Neuronal stem cell (in vitro differentiated cells): ENCODE measurements around the gene FAM222B.
A peak's percentile ranks its signal among the peaks of the same experiment; 100 is the strongest.

Experiments
- DNase-seq: peaks from one replicate; pipeline ENCODE4 v3.0.0-alpha.2; 2013; ENCODE audit warnings: low spot score
- H2AFZ ChIP-seq: one replicate; pipeline ENCODE4 v1.6.1; 2013; ENCODE audit warnings: mild to moderate bottlenecking, low read length, inconsistent platforms
- H2AK5ac ChIP-seq: 2 replicates; pipeline ENCODE4 v1.6.1; 2013; ENCODE audit warnings: low read depth, mild to moderate bottlenecking, inconsistent platforms, low read length, moderate library complexity, mixed read lengths
- H2BK120ac ChIP-seq: 2 replicates; pipeline ENCODE4 v1.6.1; 2013; ENCODE audit warnings: low read depth, mild to moderate bottlenecking, inconsistent platforms, low read length, moderate library complexity, mixed read lengths
- H2BK12ac ChIP-seq: one replicate; pipeline ENCODE4 v1.6.1; 2013; ENCODE audit warnings: low read length, inconsistent platforms
- H2BK15ac ChIP-seq: 2 replicates; pipeline ENCODE4 v1.6.1; 2013; ENCODE audit warnings: mild to moderate bottlenecking, low read length, inconsistent platforms, mixed read lengths
- H2BK5ac ChIP-seq: one replicate; pipeline ENCODE4 v1.6.1; 2013; ENCODE audit warnings: inconsistent platforms, mild to moderate bottlenecking, low read length, moderate library complexity
- H3K14ac ChIP-seq: one replicate; pipeline ENCODE4 v1.6.1; 2013; ENCODE audit warnings: low read length, inconsistent platforms
- H3K18ac ChIP-seq: 2 replicates; pipeline ENCODE4 v1.6.1; 2013; ENCODE audit warnings: low read length, inconsistent platforms
- H3K23ac ChIP-seq: 2 replicates; pipeline ENCODE4 v1.6.1; 2013; ENCODE audit warnings: low read depth, mild to moderate bottlenecking, mixed read lengths, low read length, inconsistent platforms; ENCODE audit not compliant: poor library complexity
- H3K27ac ChIP-seq: replicated peaks from 3 replicates; pipeline ENCODE4 v1.5.1; 2013; ENCODE audit warnings: low read length, inconsistent platforms
- H3K27me3 ChIP-seq, 3 experiments: 2 replicates each; pipeline ENCODE4 v1.6.1; 2013; ENCODE audit warnings: low read length in 3 of 3, mild to moderate bottlenecking in 2 of 3, inconsistent platforms in 1 of 3, low read depth in 1 of 3, mixed read lengths in 1 of 3, moderate library complexity in 1 of 3; ENCODE audit not compliant: control insufficient read depth in 3 of 3, insufficient read depth in 3 of 3
- H3K36me3 ChIP-seq, 2 donors: replicated peaks in 1 of 2; 2 replicates each; pipeline ENCODE4 v1.6.1; 2013; ENCODE audit warnings: low read length in 2 of 2; ENCODE audit not compliant: control insufficient read depth in 2 of 2, insufficient read depth in 2 of 2
- H3K4ac ChIP-seq: 2 replicates; pipeline ENCODE4 v1.6.1; 2013; ENCODE audit warnings: inconsistent platforms, mild to moderate bottlenecking, low read length, moderate library complexity
- H3K4me1 ChIP-seq, 2 donors: 1 replicate in 1 of 2; 2 replicates in 1 of 2; pipeline ENCODE4 v1.6.1; 2013; ENCODE audit warnings: low read length in 2 of 2, low read depth in 1 of 2; ENCODE audit not compliant: control insufficient read depth in 2 of 2, insufficient read depth in 1 of 2
- H3K4me2 ChIP-seq: one replicate; pipeline ENCODE4 v1.6.1; 2013; ENCODE audit warnings: mild to moderate bottlenecking, low read length, inconsistent platforms; ENCODE audit not compliant: insufficient read depth, poor library complexity, severe bottlenecking
- H3K4me3 ChIP-seq, 2 donors: 2 replicates each; pipeline ENCODE4 v1.5.1; 2013; ENCODE audit warnings: low read length in 2 of 2, mild to moderate bottlenecking in 2 of 2, inconsistent platforms in 1 of 2, moderate library complexity in 1 of 2
- H3K79me1 ChIP-seq: one replicate; pipeline ENCODE4 v1.6.1; 2013; ENCODE audit warnings: low read depth, mild to moderate bottlenecking, inconsistent platforms, low read length, moderate library complexity
- H3K9ac ChIP-seq: one replicate; pipeline ENCODE4 v1.6.1; 2013; ENCODE audit warnings: mild to moderate bottlenecking, low read depth, low read length, inconsistent platforms; ENCODE audit not compliant: poor library complexity
- H3K9me3 ChIP-seq, 2 donors: replicated peaks in 1 of 2; 2 replicates each; pipeline versions ENCODE3 to v1.6.1; 2013; ENCODE audit warnings: low read length in 2 of 2, mild to moderate bottlenecking in 2 of 2, inconsistent platforms in 1 of 2, low read depth in 1 of 2, mixed read lengths in 1 of 2, moderate library complexity in 1 of 2; ENCODE audit not compliant: control insufficient read depth in 2 of 2, insufficient read depth in 1 of 2
- H4K8ac ChIP-seq: one replicate; pipeline ENCODE4 v1.6.1; 2013; ENCODE audit warnings: low read depth, mild to moderate bottlenecking, inconsistent platforms, low read length, moderate library complexity
- H4K91ac ChIP-seq: one replicate; pipeline ENCODE4 v1.6.1; 2013; ENCODE audit warnings: low read length, low read depth, mild to moderate bottlenecking, inconsistent platforms; ENCODE audit not compliant: poor library complexity
- WGBS, 2 donors: extraction: QIAGEN DNeasy Blood & Tissue Kit; methylation state at CpG; one replicate each; pipeline ENCODE4 v1.1.7; 2013; ENCODE audit warnings: missing lambda C conversion rate in 2 of 2, mixed read lengths in 1 of 2; ENCODE audit not compliant: insufficient read length in 2 of 2, insufficient replicate concordance in 1 of 2; ENCODE audit errors: extremely low coverage in 2 of 2; 5-methylcytosine and 5-hydroxymethylcytosine counted together

Gene FAM222B

DNA sequence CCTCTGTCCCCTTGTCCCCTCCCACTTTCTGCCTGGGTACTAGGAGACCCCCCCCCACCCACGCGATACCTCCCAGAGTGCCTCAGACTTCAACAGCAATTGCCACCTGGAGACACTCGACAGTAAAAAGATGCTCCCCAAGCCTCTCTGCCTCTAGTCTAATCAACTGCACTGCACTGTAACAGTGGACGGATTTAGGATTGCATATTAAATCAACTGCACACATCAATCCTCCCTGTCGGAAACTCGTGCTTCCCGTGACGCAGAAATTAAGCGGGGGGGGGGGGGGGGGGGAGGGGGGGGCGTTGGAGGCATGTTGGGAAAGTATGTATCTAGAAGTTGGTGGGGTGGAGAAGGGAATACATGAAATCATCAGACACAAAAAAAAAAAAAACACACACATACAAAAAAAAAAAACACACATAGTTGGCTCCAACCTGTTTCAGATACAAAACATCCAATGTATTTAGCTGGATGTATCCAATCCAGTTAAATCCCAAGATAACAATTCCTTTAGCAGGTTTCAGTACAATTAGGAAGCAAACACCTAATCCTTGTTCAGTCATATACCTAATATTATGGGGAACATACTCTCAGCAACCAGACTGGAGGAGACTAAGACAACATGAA is 29.7 kb downstream of the FAM222B start:
- peak overlapping the region; percentile 25 for H3K14ac ChIP-seq
- peak overlapping the region; percentile 58 for H3K23ac ChIP-seq
- no peak overlapping the region for H3K4ac ChIP-seq
- peak overlapping the region; percentile 89 for H3K18ac ChIP-seq
- peak overlapping the region; percentile 88 for H3K9ac ChIP-seq
- H2BK120ac ChIP-seq = no peak overlapping the region
- no peak overlapping the region for H2BK12ac ChIP-seq
- DNase-seq = no peak
- no peak overlapping the region for H2BK5ac ChIP-seq
- peak overlapping the region; percentile 64 for H3K27ac ChIP-seq
- no peak overlapping the region for H4K8ac ChIP-seq
- no peaks in the 10 kb centered on the region for H3K27me3 ChIP-seq
- no peaks in the 10 kb centered on the region for H3K36me3 ChIP-seq
- no peak overlapping the region for H2BK15ac ChIP-seq
- WGBS, 2 donors = no CpG with 5 or more reads among the region's 10 CpGs
- no peaks in the 10 kb centered on the region for H3K9me3 ChIP-seq
- H3K79me1 ChIP-seq = no peaks in the 10 kb centered on the region
- peak overlapping the region; percentile 75 to 90 for H3K4me3 ChIP-seq
- peak overlapping the region; percentile 38 for H4K91ac ChIP-seq
- H2AFZ ChIP-seq = peak overlapping the region; percentile 90
- no peak overlapping the region for H2AK5ac ChIP-seq
- H3K4me2 ChIP-seq = peak overlapping the region; percentile 56
- H3K4me1 ChIP-seq = peaks cover 3 to 14% of the 10 kb centered on the region in 2 donors

DNA sequence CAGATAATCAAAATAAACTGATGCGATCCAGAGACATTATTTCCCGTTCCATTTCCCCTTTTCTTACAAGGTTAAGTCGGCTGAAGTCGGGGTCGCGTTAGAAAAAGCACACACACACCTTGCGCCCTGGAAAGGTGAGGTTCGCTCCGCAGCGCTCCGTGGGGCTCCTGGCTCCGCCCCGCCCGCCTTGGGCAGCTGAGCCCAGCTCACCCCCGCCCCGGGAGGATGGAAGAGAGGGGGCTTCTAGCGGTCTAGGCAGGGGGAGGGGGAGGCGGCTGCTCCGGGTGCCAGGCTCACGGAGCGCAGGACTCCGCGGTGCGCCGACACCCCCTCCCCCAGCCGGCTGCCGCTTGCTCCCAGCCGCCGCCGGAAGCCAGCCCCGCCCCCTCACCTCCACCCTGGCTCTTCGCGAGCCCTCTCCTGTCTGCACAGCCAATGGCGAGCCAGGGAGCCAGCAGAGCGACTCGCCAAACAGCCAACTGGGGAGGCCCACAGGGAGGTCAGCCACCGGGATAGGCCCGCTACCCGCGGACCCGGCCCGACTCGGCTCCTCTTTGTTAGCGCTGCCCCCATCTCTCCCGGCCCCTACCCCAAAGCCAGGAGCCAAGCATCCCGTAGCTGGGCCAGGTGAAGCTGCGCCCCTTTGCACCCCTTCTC is 30.4 kb downstream of the FAM222B start:
- Histone ChIP-seq H2AFZ (peak overlapping the region; percentile 90), H3K9ac (peak overlapping the region; percentile 88), H3K79me1 (no peaks in the 10 kb centered on the region), H4K91ac (peak overlapping the region; percentile 38), H3K9me3 (no peaks in the 10 kb centered on the region), H4K8ac (no peak overlapping the region), H3K4ac (no peak overlapping the region), H3K27ac (peak overlapping the region; percentile 64), H2BK120ac (no peak overlapping the region), H2BK12ac (no peak overlapping the region), H3K36me3 (no peaks in the 10 kb centered on the region), H3K18ac (peak overlapping the region; percentile 93), H2BK15ac (no peak overlapping the region), H3K4me1 (peaks cover 5 to 19% of the 10 kb centered on the region in 2 donors), H2BK5ac (no peak overlapping the region), H2AK5ac (no peak overlapping the region), H3K23ac (peak overlapping the region; percentile 58), H3K4me2 (peak overlapping the region; percentile 65), H3K4me3 (peak overlapping the region; percentile 75 to 90), H3K27me3 (no peaks in the 10 kb centered on the region), H3K14ac (no peak overlapping the region)
- WGBS, 2 donors = no CpG with 5 or more reads among the region's 47 CpGs
- DNase-seq = peak; percentile 94

DNA sequence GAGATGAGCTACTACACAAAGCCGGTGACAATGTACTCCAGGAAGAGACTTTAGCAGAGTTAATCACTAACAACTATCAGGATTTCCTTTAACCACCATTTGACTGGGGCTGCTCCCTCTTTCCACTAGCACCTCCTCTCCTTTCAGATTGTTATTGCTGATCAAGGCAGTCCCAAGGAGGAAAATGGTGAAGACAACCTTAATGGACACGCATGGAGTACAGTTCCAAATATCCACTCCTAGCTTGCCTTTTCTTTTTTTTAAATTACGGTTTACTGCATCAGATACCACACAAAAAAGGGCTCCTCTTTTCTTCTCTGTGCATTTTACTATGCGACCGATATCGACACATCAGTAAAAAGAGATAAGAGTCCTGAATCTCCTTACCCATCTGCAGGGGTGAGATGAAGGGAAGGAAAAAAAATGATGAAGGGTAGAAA is 30.9 kb downstream of the FAM222B start:
- DNase-seq = peak; percentile 24
- no peak overlapping the region for H3K9ac ChIP-seq
- no CpG with 5 or more reads among the region's 6 CpGs for WGBS, 2 donors

GRCh38 chr17:28810437-28810836 is 32.2 kb downstream of the FAM222B start:
- Histone ChIP-seq H2AFZ (no peak overlapping the region), H2BK120ac (no peak overlapping the region), H4K91ac (no peak overlapping the region), H4K8ac (no peak overlapping the region), H3K4ac (no peak overlapping the region), H3K27me3 (no peaks in the 10 kb centered on the region), H3K27ac (no peak overlapping the region), H3K23ac (no peak overlapping the region), H3K36me3 (peaks cover under 1 to 14% of the 10 kb centered on the region in 2 donors), H2AK5ac (no peak overlapping the region), H3K79me1 (no peaks in the 10 kb centered on the region), H3K9ac (no peak overlapping the region), H2BK15ac (no peak overlapping the region), H3K9me3 (no peaks in the 10 kb centered on the region), H3K18ac (no peak overlapping the region), H3K14ac (no peak overlapping the region), H3K4me2 (no peak overlapping the region), H2BK12ac (no peak overlapping the region), H3K4me1 (peaks cover 7 to 21% of the 10 kb centered on the region in 2 donors), H3K4me3 (no peak overlapping the region), H2BK5ac (no peak overlapping the region)
- no CpG with 5 or more reads among the region's 1 CpG for WGBS, 2 donors
- DNase-seq = no peak

More for the DNA sequence above, 30.9 kb downstream of the FAM222B start:
- Histone ChIP-seq H3K23ac (no peak overlapping the region), H2BK15ac (no peak overlapping the region), H3K27me3 (no peaks in the 10 kb centered on the region), H2BK12ac (no peak overlapping the region), H3K18ac (no peak overlapping the region), H3K4me2 (peak overlapping the region; percentile 65), H3K4me3 (peak overlapping the region; percentile 75 to 83), H3K4me1 (peaks cover 7 to 21% of the 10 kb centered on the region in 2 donors), H4K8ac (no peak overlapping the region), H3K27ac (peak overlapping the region; percentile 33), H2AFZ (peak overlapping the region; percentile 90), H3K4ac (no peak overlapping the region), H3K9me3 (no peaks in the 10 kb centered on the region), H3K79me1 (no peaks in the 10 kb centered on the region), H2BK120ac (no peak overlapping the region), H2AK5ac (no peak overlapping the region), H3K14ac (no peak overlapping the region), H3K36me3 (peaks cover 0 to 2% of the 10 kb centered on the region in 2 donors), H4K91ac (no peak overlapping the region), H2BK5ac (no peak overlapping the region)
